Putamen (tissue), 1 donor: ENCODE results near the gene GNB3.

ENCODE experiments used
- DNase-seq: peaks from one replicate; pipeline ENCODE4 v3.0.0-alpha.2; 2016; ENCODE audit warnings: low spot score

Gene GNB3

GRCh38 chr12:6823182-6824084 lies 17.3 kb upstream of the GNB3 start:
- DNase-seq = no peak

GRCh38 chr12:6824085-6824775 lies 16.5 kb upstream of the GNB3 start:
- no peak for DNase-seq

DNA sequence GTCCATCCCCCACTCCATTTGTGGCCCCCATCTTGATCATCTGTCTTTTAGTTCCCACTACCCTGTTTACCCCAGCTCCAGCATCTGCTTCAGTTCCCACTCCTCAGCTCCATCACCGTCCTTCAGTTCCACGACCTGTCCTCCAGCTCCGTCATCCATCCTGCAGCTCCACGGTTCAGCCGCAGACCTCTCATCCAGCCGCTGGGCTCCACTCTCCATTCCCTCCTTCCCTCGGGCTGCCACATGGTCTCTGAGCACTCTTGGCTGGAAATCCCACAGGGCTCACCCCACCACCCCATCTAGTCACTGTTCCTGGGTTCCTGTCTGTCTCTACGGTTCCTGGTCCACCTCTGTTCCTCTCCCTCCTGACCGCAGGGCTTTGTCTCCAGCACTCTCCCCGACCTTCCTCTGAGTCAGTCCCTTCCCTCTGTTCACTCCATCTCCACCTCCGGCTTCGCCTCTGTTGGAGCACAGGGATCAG lies 15.8 kb upstream of the GNB3 start:
- no peak for DNase-seq

GRCh38 chr12:6825398-6826124 lies 15.2 kb upstream of the GNB3 start:
- DNase-seq = peak; percentile 68

- DNase-seq = no peak
Measured at GRCh38 chr12:6826125-6826733, 14.5 kb upstream of the GNB3 start.

GRCh38 chr12:6826734-6827436 lies 13.8 kb upstream of the GNB3 start:
- DNase-seq = no peak

- peak; percentile 65 for DNase-seq
Measured at GRCh38 chr12:6827437-6827911, 13.3 kb upstream of the GNB3 start.

- peak; percentile 39 for DNase-seq
Measured at GRCh38 chr12:6827982-6828780, 12.5 kb upstream of the GNB3 start, which contains the start of gene P3H3. Gene P3H3 (plus strand): TSS chr12:6828407. CDS start chr12:6828441, 34 bp downstream.

- DNase-seq = no peak
Measured at GRCh38 chr12:6828781-6829535, 11.8 kb upstream of the GNB3 start.

GRCh38 chr12:6829536-6830220 lies 11.0 kb upstream of the GNB3 start:
- DNase-seq = no peak

DNA sequence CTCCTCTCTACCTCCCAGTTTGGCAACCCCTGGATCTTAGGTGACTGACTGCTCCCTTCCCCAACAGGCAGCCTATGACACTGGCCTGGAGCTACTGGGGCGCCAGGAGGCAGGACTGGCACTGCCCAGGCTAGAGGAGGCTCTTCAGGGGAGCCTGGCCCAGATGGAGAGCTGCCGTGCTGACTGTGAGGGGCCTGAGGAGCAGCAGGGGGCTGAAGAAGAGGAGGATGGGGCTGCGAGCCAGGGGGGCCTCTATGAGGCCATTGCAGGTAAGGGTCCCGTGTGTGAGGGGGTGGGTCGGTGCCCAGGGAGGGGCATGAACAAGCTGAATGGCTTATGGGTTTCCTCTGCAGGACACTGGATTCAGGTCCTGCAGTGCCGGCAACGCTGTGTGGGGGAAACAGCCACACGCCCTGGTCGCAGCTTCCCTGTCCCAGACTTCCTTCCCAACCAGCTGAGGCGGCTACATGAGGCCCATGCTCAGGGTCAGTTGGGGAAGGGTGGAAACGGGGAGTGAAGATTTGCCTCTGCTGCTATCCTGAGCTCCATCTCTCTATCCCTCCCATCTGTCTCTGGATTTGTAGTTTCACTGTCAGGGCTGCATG lies 10.3 kb upstream of the GNB3 start:
- no peak for DNase-seq

- no peak for DNase-seq
Measured at GRCh38 chr12:6830999-6831398, 9.7 kb upstream of the GNB3 start.

DNA sequence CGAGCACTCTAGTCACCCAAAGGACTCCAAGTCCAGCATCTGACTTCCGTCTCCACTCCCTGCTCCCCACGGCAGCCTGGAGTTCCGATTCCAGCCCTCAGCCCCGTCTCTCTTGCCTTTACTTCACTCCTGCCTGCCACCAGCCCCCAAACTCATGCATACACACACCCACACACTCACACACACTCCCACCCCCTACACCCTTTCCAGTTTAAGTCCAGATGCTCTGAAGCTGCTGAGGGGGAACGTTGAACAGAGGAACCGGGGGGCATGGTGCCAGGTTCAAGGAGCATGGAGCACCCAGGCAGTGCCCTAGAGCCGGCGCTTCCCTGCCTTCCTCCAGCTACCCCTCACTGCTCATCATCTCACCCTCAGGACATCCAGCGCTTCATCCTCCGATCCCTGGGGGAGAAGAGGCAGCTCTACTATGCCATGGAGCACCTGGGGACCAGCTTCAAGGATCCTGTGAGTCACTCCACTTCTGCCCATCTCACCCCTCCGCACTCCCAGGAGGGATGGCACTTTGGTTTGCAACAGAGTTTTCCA lies 9.2 kb upstream of the GNB3 start:
- no peak for DNase-seq

- DNase-seq = no peak
Measured at GRCh38 chr12:6832125-6832524, 8.6 kb upstream of the GNB3 start.

DNA sequence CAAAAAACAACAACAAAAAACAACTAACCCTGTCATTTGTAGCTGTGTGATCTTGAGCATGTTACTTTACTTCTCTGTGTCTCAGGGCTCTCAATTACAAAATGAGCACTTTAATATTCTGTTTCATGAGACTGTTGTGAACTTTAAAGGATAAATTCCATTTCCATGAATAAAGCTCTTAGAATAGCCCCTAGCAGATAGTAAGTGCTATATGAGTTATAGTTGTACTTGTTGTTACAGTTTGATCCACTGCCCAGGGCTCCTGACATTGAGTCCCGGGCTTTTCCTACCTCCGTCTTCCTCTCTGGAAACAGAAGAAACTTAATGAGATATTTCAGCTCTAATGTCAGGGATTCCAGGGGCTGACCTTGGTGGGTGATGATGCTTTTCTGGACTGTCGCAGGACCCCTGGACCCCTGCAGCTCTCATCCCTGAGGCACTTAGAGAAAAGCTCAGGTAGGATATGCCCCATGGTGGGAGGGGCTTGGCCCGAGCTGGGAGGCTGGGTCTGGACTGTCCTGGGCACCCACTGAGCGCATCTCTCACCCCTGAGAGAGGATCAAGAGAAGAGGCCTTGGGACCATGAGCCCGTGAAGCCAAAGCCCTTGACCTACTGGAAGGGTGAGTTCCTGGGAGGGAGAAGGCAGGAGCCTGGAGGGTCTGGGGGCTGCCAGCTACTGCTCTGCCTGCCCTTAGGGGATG lies 7.4 kb upstream of the GNB3 start:
- no peak for DNase-seq

- DNase-seq = no peak
Measured at GRCh38 chr12:6834254-6834653, 6.5 kb upstream of the GNB3 start.

DNA sequence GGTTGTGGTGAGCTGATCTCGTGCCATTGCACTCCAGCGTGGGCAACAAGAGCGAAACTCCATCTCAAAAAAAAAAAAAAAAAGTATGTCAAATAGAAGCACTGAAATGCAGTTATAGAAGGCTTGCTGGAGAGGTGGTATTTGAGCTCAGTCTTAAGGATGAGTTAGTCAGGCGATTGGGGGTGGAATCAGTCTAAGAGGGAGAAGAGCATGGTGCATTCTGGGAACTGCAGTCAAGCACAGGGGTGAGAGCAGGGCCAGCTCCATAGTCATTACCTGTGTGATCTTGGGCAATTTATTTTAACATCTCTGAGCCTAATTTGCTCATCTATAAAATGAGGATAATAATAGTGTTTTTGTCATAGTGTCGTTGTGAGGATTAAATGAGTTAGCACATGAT lies 5.9 kb upstream of the GNB3 start:
- peak; percentile 78 for DNase-seq

GRCh38 chr12:6836851-6837250 lies 3.9 kb upstream of the GNB3 start:
- DNase-seq = no peak
